ENCODE data around the gene SEPTIN8.

- TF ChIP-seq POLR2A (IDR thresholded peaks at IDR 0.05): no peak
- TF ChIP-seq CTCF (IDR thresholded peaks at IDR 0.05): no peak
Measured at GRCh38 chr5:132819468-132819867, 42.4 kb upstream of the SEPTIN8 start.
